HG02970 (cell line): ENCODE results near the gene SLC30A1.
"Not testable (repeated sequence)": the region's sequence is repeated elsewhere in the genome, so short reads cannot be mapped to it uniquely, and the experiment has no call there.

ENCODE experiments used
- ATAC-seq: cut with Tn5 transposase; IDR thresholded peaks from one replicate; pipeline ENCODE4 v1.9.1; 2021; ENCODE audit warnings: mild to moderate bottlenecking, moderate library complexity, moderate number of reproducible peaks; ENCODE audit not compliant: unreplicated experiment, low FRiP score

SLC30A1 gene, protein sequence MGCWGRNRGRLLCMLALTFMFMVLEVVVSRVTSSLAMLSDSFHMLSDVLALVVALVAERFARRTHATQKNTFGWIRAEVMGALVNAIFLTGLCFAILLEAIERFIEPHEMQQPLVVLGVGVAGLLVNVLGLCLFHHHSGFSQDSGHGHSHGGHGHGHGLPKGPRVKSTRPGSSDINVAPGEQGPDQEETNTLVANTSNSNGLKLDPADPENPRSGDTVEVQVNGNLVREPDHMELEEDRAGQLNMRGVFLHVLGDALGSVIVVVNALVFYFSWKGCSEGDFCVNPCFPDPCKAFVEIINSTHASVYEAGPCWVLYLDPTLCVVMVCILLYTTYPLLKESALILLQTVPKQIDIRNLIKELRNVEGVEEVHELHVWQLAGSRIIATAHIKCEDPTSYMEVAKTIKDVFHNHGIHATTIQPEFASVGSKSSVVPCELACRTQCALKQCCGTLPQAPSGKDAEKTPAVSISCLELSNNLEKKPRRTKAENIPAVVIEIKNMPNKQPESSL

DNA sequence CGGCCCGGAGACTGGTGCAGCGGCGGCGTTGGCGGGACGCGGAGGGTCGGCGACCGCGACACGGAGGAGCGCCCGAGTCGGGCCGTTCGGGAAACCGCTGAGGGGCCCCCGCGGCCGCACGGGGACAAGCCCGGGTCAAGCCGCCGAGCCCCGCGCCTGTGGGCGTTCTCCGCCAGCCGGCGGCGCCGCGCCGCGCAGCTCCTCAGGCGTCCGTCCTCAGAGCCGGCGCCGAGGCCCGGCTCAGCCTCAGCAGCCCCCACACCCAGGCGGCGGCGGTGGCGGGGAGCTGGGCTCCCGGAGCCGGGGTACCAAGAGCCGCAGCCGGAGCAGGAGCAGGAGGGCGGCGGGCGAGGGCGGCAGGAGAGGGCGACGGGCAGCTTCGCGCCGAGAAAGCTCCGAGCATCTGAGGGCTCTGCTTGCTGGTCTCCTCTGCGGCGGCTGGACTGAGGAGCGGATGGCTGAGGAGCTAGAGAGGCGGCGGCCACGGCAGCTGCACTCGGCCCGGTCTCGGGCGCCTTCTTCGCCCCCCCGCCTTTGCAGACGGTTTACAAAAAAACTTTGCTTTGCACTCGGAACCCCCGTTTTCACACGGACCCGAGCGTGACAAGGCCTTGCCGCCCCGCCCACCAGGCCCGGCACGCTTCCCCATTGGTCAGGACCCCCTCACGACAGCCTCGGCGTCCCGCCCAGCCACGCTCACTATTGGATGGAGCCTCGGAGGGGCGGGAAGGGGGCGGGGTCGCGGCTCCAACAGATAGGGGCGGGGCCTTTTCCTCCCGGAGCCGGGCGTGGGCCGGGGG is at the start of gene SLC30A1:
Gene SLC30A1, minus strand, starts transcription at position 522 of the 800 bp plus-strand sequence. CDS start 549 bp downstream, outside the sequence.
- ATAC-seq: peak; percentile 79

DNA sequence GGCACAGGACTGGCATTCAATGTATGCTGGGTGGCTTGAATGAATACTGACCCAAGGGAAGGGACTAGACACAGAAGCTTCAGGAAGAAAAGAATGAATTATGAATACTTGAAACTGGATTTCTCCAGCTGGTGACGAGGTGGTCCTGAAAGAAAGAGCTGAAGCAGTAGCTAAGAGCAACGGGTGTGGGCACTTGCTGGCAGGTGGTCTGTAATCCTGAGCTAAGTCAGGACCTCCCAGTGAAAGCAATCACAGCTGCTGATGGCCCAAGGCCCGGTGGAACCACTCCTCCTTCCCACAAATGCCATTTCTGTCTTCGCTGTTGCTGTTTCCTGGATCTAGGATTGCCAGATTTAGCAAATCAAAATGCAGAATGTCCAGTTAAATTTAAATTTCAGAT is 49.5 kb upstream of the SLC30A1 start:
- no peak for ATAC-seq

DNA sequence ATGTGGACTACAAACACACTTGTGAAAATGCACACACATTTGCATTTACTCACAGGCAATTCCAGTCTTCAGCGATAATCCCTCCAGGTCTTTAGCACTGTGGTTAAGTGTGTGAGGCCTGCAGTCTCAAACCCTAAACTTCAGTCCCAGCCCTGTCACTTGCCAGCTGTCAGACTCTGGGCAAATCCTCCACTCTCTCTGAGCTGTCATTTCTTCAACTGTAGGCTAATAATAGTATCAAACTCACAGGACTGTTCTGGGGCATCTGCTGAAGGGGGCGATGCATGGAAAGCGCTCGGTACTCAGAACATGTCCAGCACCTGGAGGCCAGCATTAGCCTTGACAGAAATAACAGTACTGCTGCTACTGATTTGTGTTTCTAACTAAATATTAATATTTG is 48.3 kb upstream of the SLC30A1 start:
- ATAC-seq: no peak

DNA sequence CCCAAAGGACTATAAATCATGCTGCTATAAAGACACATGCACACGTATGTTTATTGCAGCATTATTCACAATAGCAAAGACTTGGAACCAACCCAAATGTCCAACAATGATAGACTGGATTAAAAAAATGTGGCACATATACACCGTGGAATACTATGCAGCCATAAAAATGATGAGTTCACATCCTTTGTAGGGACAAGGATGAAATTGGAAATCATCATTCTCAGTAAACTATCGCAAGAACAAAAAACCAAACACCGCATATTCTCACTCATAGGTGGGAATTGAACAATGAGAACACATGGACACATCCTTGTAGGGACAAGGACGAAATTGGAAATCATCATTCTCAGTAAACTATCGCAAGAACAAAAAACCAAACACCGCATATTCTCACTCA is 46.9 kb upstream of the SLC30A1 start:
- ATAC-seq: not testable (repeated sequence)

DNA sequence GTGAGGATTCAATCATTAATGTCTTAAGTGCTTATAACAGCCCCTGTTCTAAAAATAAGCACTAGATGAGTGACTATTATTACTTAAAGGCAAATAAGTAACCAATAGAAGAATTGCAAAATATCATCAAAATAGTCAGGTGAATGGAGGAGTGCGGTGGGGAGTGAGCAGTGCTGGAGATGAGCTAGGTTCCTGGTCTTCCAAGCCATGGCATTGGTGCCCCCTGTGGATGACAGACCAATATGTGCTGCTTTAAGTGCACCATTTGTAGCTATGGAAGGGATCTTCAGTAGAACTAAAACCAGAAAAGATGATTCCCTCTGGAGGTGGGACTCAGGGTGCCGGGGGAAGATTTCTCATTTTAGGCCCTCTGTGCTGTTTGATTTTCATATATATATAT is 46.1 kb upstream of the SLC30A1 start:
- no peak for ATAC-seq

DNA sequence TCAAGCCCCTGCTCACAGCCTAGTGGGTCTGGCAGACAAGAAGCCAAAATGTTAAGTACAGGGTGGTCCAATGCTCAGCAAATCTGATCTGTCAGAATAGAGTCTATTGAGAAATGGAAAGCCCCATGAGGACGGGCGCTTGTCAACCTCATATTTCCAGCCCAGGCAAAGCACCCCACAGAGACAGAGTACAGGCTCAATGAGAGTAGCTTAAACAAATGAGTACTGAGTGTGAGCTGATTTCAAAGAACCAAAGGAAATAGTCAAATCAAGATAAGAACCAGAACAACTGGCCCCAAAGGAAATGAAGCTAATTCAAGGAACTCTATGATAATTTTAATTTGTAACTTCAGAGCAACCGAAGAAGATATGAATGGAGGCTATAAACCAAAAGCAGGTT is 44.6 kb upstream of the SLC30A1 start:
- no peak for ATAC-seq

DNA sequence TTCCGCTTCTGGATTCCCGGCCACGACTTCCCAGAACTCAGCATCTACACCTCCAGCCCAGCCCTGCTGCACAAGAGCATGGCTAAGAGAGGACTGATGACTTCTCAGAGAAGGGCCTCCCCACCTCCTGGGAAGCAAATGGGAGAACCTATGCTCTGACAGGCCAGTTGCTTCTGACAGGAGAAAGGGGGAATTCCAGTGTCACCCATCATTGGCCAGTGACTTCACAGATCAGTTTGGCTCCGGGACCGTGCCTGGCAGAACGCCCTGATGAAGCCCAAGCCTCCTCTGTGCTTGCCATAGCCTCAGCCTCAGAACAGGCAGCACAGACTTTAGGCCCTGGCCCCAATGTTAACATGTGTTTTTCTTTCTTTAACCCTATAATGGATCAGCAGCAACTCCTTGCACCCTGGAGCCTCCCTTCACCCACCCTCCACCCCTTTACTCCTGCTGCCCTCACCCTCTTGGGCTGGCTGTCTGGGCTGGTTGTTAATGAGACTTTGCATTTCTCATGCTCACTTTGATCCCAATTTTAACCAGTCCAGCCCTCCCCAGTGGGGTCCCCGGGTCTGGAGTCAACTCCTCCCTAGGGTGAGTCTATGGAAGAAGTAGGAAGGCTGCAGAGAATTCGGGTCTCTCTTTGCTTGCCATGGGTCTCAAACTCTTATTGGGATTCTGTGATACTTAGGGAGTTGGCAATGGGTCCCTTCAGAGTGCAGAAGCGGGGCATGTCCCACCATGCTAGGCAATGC is 42.7 kb upstream of the SLC30A1 start:
- ATAC-seq: no peak

DNA sequence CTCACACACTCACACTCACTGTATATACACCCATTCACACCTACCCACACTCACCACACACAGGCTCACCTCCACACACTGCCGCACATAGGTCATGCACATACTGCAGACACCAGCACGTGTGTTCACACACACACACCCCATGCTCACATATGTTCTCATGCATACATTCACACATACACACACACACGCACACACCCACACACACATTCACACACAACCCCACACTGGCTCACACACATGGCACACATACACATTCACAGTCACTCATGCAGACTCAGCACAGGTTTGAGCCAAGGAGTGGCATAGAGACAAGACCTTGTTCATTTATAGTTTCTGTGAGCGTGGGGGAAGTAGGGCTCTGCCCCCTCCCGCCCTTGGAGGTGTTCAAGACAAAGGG is 41.1 kb upstream of the SLC30A1 start:
- ATAC-seq: no peak

DNA sequence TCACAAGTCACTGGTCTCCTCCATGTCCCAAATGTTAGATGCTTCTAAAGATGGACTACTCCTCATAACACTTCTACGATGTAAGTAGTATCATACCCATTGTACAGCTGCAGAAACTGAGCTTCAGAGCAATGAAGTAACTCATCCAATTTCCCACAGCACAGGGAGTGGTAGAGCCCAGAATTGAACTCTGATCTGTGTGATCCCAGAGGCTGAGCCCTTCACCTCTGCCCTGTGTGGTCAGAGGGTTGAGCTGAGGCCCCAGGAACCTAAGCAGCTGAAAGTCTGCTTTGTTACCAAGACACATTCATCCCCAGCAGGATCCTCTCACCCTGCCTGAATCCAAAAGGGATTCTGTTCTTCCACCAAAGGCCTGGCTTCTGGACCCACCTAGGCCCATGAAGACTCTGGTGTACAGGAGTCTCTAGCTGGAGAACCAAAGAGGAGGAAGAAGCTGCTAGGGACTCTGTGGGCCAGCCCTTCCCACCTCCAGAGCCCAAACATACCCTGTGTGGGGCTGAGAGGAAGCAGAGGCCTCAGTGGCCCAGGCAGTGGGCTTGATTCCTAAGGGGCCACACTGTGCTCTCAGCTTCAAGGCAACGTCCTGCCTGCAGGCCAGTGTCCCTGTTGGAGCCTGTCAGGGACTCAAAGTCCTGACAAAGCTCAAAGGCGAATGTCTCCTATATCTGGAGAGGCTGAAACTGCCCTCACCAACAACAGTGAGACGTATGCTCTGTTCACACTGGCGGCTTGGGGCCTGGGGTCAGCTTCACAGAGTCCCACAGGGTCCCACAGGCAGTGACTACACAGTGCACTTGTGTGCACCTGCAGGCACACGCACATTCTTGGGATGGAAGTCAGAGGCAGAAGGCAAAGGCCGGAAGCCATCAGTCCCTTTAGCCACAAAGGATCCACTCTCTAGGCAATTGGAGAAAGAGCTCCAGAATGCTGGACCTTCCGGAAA is 40.4 kb upstream of the SLC30A1 start:
- no peak for ATAC-seq

DNA sequence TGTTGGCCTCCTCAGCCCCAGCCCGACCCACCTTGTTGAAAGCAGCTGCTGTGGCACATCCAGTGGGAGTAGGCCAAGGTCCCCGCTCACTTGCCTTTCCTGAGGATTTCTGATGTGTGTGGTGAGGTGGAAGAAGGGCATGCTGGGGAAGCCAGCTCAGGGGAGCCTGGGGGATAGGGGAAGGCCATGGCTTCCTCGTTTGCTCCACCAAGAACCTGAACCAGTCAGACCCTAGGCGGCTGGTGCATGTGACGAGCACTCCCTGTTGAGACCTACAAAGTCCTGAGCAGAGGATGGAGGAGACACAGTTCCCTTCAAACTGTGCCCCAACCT is 38.0 kb upstream of the SLC30A1 start:
- ATAC-seq: no peak

DNA sequence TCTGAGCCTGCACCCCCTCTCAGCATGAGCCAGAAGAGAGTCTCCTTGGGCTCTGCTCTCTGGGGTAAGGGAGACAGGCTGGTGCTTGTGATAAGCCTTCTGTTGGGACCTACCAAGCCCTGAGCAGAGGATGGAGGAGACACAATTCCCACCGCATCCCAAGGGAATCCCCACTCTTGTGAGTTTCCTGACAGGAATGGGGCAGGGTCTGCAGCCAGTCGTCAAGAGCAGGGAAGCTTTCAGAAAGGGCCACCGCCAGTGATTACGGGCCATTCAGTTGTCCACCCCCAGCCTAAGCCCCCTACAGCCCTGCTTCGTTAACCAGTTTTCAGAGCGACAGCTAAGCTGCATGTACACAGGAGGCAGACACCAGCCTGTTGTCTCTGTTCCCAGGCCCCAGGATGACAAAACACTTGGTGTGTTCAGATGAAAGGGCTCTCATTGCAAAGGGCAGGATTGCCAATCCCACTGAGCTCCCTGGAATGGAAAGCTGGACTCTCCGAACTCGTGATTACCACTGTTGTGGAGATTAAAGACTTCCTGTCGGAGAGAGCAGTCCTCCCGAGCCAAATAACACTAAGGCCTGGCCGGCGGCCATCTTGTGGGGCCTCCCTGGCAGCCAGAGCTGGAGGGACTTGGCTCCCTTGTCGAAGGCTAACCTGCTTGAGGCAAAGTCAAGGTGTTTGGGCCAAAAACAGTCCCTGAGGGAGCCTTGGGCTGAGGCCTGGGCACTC is 37.4 kb upstream of the SLC30A1 start:
- ATAC-seq: no peak

DNA sequence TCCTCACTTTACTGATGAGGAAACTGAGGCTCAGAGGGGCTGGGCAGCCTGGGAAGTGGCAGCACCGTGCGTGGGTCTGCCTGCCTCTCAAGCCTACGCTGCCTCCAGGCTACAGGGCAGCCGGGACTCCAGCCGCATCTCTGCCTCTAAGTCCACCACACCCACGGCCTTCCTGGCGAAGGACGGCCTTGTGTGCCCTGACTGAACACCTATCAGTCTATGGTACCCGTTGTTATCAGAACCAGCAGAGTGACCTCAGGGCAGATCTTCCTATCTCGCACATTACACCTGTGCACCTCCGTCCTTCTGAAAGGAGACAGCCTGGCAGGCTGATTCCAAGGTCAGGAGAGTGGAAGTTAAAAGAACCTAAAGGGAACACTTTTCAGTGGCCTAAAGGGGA is 35.7 kb upstream of the SLC30A1 start:
- ATAC-seq: no peak

DNA sequence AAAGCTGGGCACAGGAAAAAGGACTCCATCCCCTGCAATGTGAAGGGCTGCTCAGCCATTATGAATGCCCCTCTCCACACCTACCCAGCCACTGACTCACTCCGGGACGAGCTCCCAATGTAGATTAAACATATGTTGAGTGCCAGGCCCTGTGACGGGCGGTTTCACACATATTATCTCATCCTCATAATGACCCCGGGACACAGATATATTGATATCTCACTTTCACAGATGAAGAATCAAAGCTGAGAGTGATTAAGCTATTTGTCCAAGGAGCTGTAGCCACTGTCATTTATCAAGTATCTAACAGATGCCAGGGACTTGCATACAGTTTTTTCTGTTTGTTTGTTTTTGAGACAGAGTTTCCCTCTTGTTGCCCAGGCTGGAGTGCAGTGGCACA is 35.0 kb upstream of the SLC30A1 start:
- ATAC-seq: no peak

DNA sequence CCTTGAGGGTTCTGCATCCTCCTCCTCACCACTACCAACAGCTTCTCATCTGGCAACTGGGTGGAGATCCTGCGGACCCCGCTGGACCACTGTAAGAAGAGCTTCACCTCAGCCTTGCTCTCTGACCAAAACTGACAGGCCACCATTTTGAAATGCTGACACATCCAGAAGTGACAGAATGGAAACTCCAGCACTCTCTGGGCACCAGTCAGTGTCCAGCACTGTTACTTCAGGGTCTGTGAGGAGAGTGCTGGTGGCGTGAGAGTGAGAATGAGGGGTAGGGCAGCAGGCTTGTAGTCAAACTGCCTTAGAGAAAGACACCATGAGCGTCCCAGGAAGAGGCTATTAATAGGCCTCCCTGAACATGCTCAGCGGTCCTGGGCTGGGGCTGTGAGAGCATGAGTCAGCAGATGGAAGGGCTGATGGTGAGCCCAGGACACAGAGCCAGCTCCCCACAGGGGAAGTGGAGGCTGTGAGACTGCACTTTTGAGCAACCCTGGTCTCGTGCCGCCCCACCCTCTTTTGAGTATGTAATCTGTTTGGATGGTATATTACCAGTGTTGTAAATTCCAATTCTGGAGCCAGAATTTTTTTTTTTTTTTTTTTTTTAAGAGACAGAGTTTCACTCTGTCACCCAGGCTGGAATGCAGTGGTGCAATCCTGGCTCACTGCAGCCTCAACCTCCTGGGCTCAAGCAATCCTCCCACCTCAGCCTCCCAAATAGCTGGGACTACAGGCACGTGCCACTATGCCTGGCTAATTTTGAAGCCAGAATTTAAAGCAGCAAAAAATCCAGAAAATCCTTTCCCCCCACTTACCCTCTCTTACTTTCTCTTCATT is 34.4 kb upstream of the SLC30A1 start:
- ATAC-seq: no peak

DNA sequence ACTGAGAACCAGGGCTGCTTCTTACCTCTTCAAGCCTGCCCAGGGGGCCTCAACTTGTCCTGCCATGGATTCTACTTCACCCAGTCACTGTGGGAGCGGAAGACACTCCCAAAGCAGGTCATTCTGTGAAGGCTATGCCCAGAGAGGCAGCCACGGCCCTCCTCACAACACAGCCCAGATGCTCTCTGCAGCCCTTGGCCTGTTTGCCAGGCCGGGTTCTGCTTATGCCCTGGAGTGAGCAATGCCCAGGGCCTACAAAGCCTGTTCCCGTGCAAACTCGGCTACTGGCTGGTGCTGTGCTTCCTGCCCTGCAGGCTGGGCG is 33.8 kb upstream of the SLC30A1 start:
- ATAC-seq: no peak

DNA sequence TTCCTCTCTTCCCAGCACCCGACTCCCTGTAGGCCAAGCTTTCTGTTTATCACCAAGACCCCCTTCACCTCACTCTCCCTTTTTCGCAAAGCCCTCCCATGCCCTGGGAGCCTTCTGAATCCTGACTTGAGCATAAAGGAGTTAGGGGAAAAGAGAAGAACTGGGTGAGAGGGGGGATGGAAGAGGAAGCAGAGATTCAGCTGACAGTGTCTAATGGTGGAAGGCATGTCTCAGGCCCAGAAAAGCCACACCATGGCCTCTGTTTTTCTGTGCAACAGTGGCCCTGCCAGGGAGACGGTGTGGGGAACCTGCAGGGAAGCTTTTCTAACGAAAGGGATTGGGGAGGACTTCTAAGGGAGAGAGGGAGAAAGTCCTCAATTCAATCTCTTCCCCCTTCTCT is 32.9 kb upstream of the SLC30A1 start:
- no peak for ATAC-seq

DNA sequence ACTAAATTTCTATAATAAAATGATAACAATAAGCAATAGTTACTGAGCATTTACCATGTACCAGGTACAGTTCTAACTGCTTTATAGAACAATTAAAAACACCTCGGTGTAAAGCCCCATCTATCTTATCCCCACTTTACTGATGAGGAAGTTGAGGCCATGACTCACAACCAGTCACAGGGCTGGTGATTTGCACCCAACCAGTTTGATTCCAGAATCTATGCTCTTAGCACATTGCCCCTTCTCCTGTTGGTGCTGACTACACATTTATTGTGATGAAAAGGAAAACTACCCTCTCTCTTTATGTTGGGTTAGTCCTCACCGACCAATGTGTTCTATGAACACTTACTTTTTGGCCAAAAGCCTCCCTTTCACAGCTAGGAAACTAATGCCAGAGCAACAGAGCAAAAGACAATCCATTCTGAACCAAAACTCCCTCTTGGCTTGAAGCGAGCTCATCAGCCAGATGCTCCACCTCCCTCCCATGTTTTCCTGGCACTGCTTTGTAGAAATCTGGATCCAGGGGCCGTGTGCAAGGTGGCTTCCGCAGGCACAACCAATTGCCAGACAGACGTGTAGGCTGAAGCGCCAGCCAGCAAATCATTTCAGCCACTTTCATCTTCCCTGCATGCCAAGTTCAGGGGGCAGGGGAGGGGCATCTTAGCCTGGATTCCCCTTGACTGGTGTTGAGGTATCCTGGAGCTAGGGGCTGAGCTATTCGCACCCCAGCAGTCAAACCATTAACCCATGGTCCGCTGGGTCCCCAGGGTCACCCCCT is 32.0 kb upstream of the SLC30A1 start:
- ATAC-seq: no peak
